Adrenal gland (tissue), 12 donors: Measurements from ENCODE around the gene TBC1D1. TPM values are rescaled to one million over a fixed set of nuclear protein-coding genes. Genes with fewer than 3 reads are reported as not detected.
A peak's percentile ranks its signal among the peaks of the same experiment; 100 is the strongest.

Source experiments
- DNase-seq, 7 donors: peaks; one replicate each; pipeline ENCODE4 v3.0.0-alpha.2; 2019 to 2020
- H3K27ac ChIP-seq, 5 donors: fragments of 200-600 bp; sonication (generic) in 4 of 5; 1 replicate in 3 of 5; 2 replicates in 2 of 5; pipeline versions ENCODE4 v1.5.1 to v1.8.0; 2016 to 2020; ENCODE audit warnings: mild to moderate bottlenecking in 1 of 5
- H3K27me3 ChIP-seq: fragments of 200-600 bp; 2 replicates; pipeline ENCODE4 v1.8.0; 2021
- H3K36me3 ChIP-seq, 2 donors: fragments of 200-600 bp; replicated peaks in 1 of 2; 1 replicate in 1 of 2; 2 replicates in 1 of 2; pipeline versions ENCODE4 v1.5.1 to v1.8.0; 2018 to 2022
- H3K4me1 ChIP-seq, 2 donors: fragments of 200-600 bp; replicated peaks in 1 of 2; 1 replicate in 1 of 2; 2 replicates in 1 of 2; pipeline versions ENCODE4 v1.5.1 to v1.8.0; 2018 to 2021
- H3K4me3 ChIP-seq, 4 donors: fragments of 200-600 bp; sonication (generic) in 3 of 4; one replicate each; pipeline ENCODE4 v1.5.1; 2016 to 2018
- H3K9me3 ChIP-seq, 3 donors: fragments of 200-600 bp; sonication (generic) in 1 of 3; replicated peaks in 1 of 3; 1 replicate in 2 of 3; 2 replicates in 1 of 3; pipeline versions ENCODE4 v1.5.1 to v1.8.0; 2016 to 2021
- CTCF ChIP-seq, 6 experiments: fragments of 450-650 bp in 4 of 6; fragments of 200-600 bp in 2 of 6; sonication (generic) in 1 of 6; IDR thresholded peaks; 1 replicate in 5 of 6; 2 replicates in 1 of 6; pipeline versions ENCODE4 v1.5.1 to v1.8.0; 2016 to 2021; ENCODE audit warnings: antibody characterized with exemption in 6 of 6, mild to moderate bottlenecking in 2 of 6, moderate library complexity in 1 of 6
- POLR2A ChIP-seq, 2 donors: fragments of 450-650 bp; IDR thresholded peaks; one replicate each; pipeline ENCODE4 v1.6.1; 2017; ENCODE audit warnings: antibody characterized with exemption in 2 of 2, mild to moderate bottlenecking in 2 of 2, moderate library complexity in 1 of 2
- WGBS, 4 donors: extraction: QIAGEN DNeasy Blood & Tissue Kit in 2 of 4; methylation state at CpG; one replicate each; pipeline versions ENCODE4 v1.1.5 to v1.1.7; 2013 to 2017; 5-methylcytosine and 5-hydroxymethylcytosine counted together
- intact Hi-C, 2 donors: fragments of 100-400 bp; cut with DNase I; formaldehyde crosslinking; loops; one replicate each; pipeline versions ENCODE4 v1.14.1 to v1.15.0; 2022 to 2023
- polyA plus RNA-seq, 3 donors: library from polyadenylated mRNA; stranded (reverse); fragments of 200-250 nt in 2 of 3; fragments of 350-450 nt in 1 of 3; fragmentation: Illumina TruSeq in 1 of 3; extraction: RNeasy Lipid Tissue Mini Kit (QIAGEN cat#74804) in 1 of 3; gene quantifications; one replicate each; pipeline ENCODE4 v1.2.3, GENCODE V29; 2013 to 2014
- total RNA-seq, 9 donors: library from RNA; depleted of rRNA in 4 of 9; stranded (reverse); fragments of >200 nt in 4 of 9; fragments of 120-200 nt in 1 of 9; fragmentation: NEBNext Ultra II Directional in 1 of 9; extraction: Animal tissue kit (Norgen Biotek cat#: 25700) in 1 of 9; gene quantifications; one replicate each; pipeline versions ENCODE4 v1.1.0 to v1.2.4, GENCODE V29; 2013 to 2023
- donor health status: healthy with polysubstance abuse.
- donor health status: Bipolar disorder and iron deficiency.
- donor health status: DM: yes; HTN: yes; CAD: no.
- donor health status: DM: no; HTN: no; CAD: no.
- donor health status: DM: no; HTN: no; CAD: no.
- donor health status: DM: yes; HTN: yes; CAD: no.

TBC1D1 gene
- total and polyA plus RNA-seq, 12 donors: 16.3 to 77.3 (median 25.7) TPM

- TF ChIP-seq POLR2A (IDR thresholded peaks at IDR 0.05) (no peak), CTCF (IDR thresholded peaks at IDR 0.05) (no peak)
- intact Hi-C loops: no loop called here
- Histone ChIP-seq H3K27me3 (no peaks in the 10 kb centered on the region), H3K36me3 (no peaks in the 10 kb centered on the region), H3K27ac (no peak overlapping the region), H3K4me3 (no peak overlapping the region), H3K9me3 (no peaks in the 10 kb centered on the region), H3K4me1 (peaks cover 0 to 9% of the 10 kb centered on the region in 2 donors)
- no peak for DNase-seq
- WGBS, 4 donors: 93 to 95% (median 93%) methylated on average over 8 of the region's 8 CpGs
Measured at GRCh38 chr4:37991623-37992410, 100.9 kb downstream of the TBC1D1 start.

GRCh38 chr4:37993806-37994205 is 102.9 kb downstream of the TBC1D1 start:
- TF ChIP-seq POLR2A (IDR thresholded peaks at IDR 0.05) (no peak), CTCF (IDR thresholded peaks at IDR 0.05) (no peak)
- no peaks in the 10 kb centered on the region for H3K9me3 ChIP-seq
- no peak overlapping the region for H3K4me3 ChIP-seq
- H3K36me3 ChIP-seq: no peaks in the 10 kb centered on the region
- no peaks in the 10 kb centered on the region for H3K27me3 ChIP-seq
- peaks cover 0 to 9% of the 10 kb centered on the region in 2 donors for H3K4me1 ChIP-seq
- intact Hi-C loops: no loop called here
- WGBS, 4 donors: 80 to 91% (median 84%) methylated on average over 10 of the region's 10 CpGs
- H3K27ac ChIP-seq: no peak overlapping the region
- peak in 2 of 7 donors; percentile 23 to 60 for DNase-seq

- no peak for TF ChIP-seq POLR2A (IDR thresholded peaks at IDR 0.05)
- no peaks in the 10 kb centered on the region for H3K36me3 ChIP-seq
- no peak overlapping the region for H3K4me3 ChIP-seq
- WGBS, 4 donors: 56 to 74% (median 63%) methylated on average over 3 of the region's 3 CpGs
- peaks cover 0 to 9% of the 10 kb centered on the region in 2 donors for H3K4me1 ChIP-seq
- DNase-seq: no peak
- intact Hi-C loops: no loop called here
- no peaks in the 10 kb centered on the region for H3K27me3 ChIP-seq
- H3K9me3 ChIP-seq: no peaks in the 10 kb centered on the region
- no peak overlapping the region for H3K27ac ChIP-seq
Measured at GRCh38 chr4:37994569-37994968, 103.7 kb downstream of the TBC1D1 start.

- WGBS, 4 donors: 83 to 91% (median 86%) methylated on average over 5 of the region's 5 CpGs
- DNase-seq: no peak
- no peak overlapping the region for H3K27ac ChIP-seq
- no peaks in the 10 kb centered on the region for H3K36me3 ChIP-seq
- H3K27me3 ChIP-seq: no peaks in the 10 kb centered on the region
- intact Hi-C loops: no loop called here
- no peaks in the 10 kb centered on the region for H3K9me3 ChIP-seq
- H3K4me1 ChIP-seq: peaks cover 0 to 9% of the 10 kb centered on the region in 2 donors
- H3K4me3 ChIP-seq: no peak overlapping the region
- TF ChIP-seq POLR2A (IDR thresholded peaks at IDR 0.05) (no peak), CTCF (IDR thresholded peaks at IDR 0.05) (no peak)
Measured at GRCh38 chr4:37995299-37995821, 104.5 kb downstream of the TBC1D1 start.
